Kidney epithelial cell (primary cell): ENCODE measurements around the gene ABLIM1. TPM values are rescaled to one million over a fixed set of nuclear protein-coding genes. Genes with fewer than 3 reads are reported as not detected.
A peak's percentile ranks its signal among the peaks of the same experiment; 100 is the strongest.

Source experiments
- DNase-seq: peaks from one replicate; pipeline ENCODE4 v3.0.0-alpha.2; 2010; ENCODE audit warnings: low read depth
- H3K27me3 ChIP-seq: 2 replicates; pipeline ENCODE4 v1.6.0; 2011; ENCODE audit warnings: low read length; ENCODE audit not compliant: control insufficient read depth, insufficient read depth
- H3K36me3 ChIP-seq: 2 replicates; pipeline ENCODE4 v1.5.1; 2011; ENCODE audit warnings: low read length; ENCODE audit not compliant: control insufficient read depth, insufficient read depth
- H3K4me3 ChIP-seq: 2 replicates; pipeline ENCODE4 v1.5.1; 2011; ENCODE audit warnings: low read depth, mild to moderate bottlenecking, control low read depth, low read length
- total RNA-seq: library from RNA; depleted of rRNA; stranded (reverse); fragments of >200 nt; gene quantifications from 2 replicates; pipeline ENCODE4 v1.2.3, GENCODE V29; 2015
- TF ChIP-seq, protein P1 (sequence below): IDR thresholded peaks from 2 replicates; pipeline ENCODE4 v1.5.1; 2011; ENCODE audit warnings: mild to moderate bottlenecking, moderate library complexity, low read length, control low read depth, inconsistent platforms; ENCODE audit not compliant: insufficient read depth, poor library complexity, severe bottlenecking

ABLIM1 gene
- total RNA-seq, 1 donor from 2014 or later = 41.9 TPM

DNA sequence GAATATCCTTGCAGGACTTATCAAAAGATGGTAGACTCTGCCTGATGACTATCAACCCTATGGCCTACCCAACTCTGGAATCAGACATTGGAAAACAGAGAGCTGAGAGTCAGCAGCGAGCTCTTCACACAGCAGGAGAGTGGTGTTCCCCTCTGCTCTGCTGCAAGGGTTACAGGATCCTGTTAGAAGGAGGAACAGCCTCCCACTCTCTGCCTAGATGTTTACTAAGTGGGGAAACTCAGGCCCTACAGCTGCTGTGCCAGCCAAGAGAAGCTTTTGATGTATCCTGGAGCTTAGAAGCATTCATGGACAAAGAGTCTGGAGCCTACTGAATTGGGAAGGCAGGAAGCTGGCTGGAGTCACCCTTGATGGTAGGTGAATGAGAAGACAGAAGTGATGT, 104.6 kb downstream of the ABLIM1 start:
- no peak for DNase-seq
- Histone ChIP-seq H3K36me3 (no peaks in the 10 kb centered on the region), H3K27me3 (no peaks in the 10 kb centered on the region), H3K4me3 (no peak overlapping the region)
- TF ChIP-seq, protein P1, sequence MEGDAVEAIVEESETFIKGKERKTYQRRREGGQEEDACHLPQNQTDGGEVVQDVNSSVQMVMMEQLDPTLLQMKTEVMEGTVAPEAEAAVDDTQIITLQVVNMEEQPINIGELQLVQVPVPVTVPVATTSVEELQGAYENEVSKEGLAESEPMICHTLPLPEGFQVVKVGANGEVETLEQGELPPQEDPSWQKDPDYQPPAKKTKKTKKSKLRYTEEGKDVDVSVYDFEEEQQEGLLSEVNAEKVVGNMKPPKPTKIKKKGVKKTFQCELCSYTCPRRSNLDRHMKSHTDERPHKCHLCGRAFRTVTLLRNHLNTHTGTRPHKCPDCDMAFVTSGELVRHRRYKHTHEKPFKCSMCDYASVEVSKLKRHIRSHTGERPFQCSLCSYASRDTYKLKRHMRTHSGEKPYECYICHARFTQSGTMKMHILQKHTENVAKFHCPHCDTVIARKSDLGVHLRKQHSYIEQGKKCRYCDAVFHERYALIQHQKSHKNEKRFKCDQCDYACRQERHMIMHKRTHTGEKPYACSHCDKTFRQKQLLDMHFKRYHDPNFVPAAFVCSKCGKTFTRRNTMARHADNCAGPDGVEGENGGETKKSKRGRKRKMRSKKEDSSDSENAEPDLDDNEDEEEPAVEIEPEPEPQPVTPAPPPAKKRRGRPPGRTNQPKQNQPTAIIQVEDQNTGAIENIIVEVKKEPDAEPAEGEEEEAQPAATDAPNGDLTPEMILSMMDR = no peak

DNA sequence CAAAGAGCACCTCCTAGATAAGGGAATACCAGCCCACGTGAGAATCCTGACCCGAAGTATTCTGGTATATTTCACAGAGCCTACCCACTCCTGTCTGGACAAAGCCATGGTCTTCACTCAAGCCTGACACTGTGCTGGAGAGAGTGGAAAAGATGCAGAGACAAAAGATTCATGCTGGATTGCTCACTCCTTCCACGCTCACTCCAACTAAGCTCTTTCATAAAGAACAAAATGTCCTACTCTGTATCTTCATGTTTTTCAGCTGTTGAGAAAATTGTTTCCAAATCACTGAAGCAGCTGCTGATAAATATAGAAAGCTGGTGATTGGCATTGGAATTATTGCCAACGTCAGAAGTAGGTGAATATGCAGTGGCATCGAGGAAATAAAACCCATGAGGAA, 106.0 kb downstream of the ABLIM1 start:
- TF ChIP-seq, protein P1 = no peak
- H3K36me3 ChIP-seq = no peaks in the 10 kb centered on the region
- DNase-seq = no peak

DNA sequence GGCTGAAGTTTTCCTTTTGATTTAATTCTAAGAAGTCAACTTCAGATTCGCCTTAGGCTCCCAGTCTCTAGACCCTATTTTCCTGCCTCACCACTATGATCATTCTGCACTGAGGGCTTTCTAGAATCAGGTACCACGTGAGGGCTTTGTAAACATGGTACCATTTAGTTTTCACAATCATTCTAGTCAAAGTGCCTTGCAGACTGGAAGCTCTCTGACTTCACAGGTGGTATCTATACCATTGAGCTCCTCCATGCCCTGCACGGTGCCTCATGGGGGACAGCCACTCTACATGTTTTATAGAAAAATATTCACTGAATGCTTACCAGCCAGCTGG, 106.5 kb downstream of the ABLIM1 start:
- H3K4me3 ChIP-seq = no peak overlapping the region
- H3K36me3 ChIP-seq = no peaks in the 10 kb centered on the region
- DNase-seq = no peak
- TF ChIP-seq, protein P1 = no peak
- no peaks in the 10 kb centered on the region for H3K27me3 ChIP-seq

More for the DNA sequence above, 106.0 kb downstream of the ABLIM1 start:
- no peaks in the 10 kb centered on the region for H3K27me3 ChIP-seq
- no peak overlapping the region for H3K4me3 ChIP-seq

DNA sequence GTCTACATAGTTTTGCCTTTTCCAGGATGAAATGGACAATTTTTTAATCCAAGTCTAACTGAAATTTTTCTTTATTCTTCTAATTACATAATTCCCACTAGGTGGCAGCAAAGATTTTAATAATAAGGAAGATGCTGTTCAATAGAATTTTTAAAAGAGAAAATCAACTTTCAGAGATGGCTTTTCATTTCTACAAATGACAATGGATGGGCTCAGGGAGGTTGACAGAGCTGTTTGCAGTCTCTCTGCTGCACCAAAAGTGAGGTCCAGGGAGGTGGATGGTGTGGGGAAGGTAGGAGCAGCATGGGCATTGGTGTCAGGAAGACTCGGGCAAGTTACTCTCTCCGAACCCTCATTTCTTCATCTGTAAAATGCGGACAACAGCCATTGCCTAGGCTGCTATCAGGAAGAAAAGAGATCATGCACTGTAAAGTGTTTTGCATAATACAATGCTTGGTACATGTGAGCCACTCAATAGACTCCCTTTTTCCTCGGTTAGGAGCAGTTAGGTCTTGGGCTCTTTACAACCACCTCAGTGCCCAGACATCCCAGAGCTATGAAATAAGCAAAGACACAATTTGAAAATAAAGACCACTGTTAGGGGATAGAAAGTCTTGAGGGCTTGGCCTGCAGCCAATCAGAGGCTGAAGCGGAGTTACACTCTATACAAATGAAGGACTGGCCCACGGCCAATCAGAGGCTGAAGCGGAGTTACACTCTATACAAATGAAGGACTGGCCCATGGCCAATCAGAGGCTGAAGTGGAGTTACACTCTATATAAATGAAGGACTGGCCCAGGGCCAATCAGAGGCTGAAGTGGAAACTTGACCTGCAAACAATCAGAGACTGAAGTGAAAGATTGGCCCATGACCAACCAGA, 107.1 kb downstream of the ABLIM1 start:
- no peak for DNase-seq
- TF ChIP-seq, protein P1 = no peak
- no peaks in the 10 kb centered on the region for H3K27me3 ChIP-seq
- no peak overlapping the region for H3K4me3 ChIP-seq
- no peaks in the 10 kb centered on the region for H3K36me3 ChIP-seq

DNA sequence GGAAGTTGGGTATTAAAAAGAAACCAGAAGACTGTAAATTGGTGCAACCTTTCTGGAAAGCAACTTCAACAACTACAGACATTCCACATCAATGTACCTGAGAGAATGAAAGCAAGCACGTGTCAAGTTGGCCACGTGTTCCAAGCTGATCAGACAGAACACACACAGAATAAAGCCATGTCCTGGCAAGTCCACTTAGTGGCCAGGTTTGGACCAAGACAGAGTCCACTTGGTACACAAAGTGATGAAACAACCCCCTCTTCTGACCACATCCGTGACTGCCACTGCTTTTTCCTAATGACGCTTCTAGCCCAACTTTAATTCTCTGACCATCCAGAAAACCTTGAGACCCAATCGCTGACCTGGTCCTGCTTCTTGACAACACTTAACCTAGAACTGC, 109.4 kb downstream of the ABLIM1 start:
- no peak for DNase-seq
- Histone ChIP-seq H3K4me3 (no peak overlapping the region), H3K27me3 (no peaks in the 10 kb centered on the region), H3K36me3 (no peaks in the 10 kb centered on the region)
- TF ChIP-seq, protein P1 = peak; percentile 41

DNA sequence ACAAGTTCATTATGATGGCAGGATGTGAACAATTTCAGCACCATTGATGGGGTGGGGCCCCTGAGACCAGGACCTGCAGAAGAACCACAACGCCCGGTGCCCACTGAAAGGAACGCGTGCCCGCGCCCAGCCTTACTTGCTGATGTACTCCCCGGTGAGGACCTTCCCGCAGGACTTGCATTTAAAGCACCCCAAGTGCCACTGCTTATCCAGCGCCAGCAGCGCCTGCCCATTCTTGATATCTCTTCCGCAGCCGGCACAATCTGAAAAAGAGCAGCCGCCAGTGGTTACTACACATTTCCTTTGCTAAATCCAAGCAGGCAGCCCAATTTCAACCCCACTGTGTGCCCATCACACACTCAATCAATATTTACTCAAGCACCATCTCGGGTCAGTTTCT, 110.6 kb downstream of the ABLIM1 start:
- Histone ChIP-seq H3K4me3 (no peak overlapping the region), H3K27me3 (no peaks in the 10 kb centered on the region), H3K36me3 (no peaks in the 10 kb centered on the region)
- no peak for DNase-seq
- TF ChIP-seq, protein P1 = no peak
